Ovary (tissue), 9 donors: ENCODE results near the gene DUSP22. TPM values are rescaled to one million over a fixed set of nuclear protein-coding genes. Genes with fewer than 3 reads are reported as not detected.

Experiments used
- DNase-seq, 5 donors: peaks; one replicate each; pipeline ENCODE4 v3.0.0-alpha.2; 2019 to 2020
- H3K27ac ChIP-seq, 2 donors: fragments of 200-600 bp; one replicate each; pipeline versions ENCODE4 v1.5.1 to v1.8.0; 2019 to 2022
- H3K27me3 ChIP-seq: fragments of 200-600 bp; one replicate; pipeline ENCODE4 v1.8.0; 2022
- H3K36me3 ChIP-seq: fragments of 200-600 bp; sonication (generic); one replicate; pipeline ENCODE4 v1.5.1; 2019
- H3K4me1 ChIP-seq: one replicate; pipeline ENCODE4 v1.8.1; 2013; ENCODE audit warnings: mild to moderate bottlenecking, moderate library complexity; ENCODE audit not compliant: insufficient read depth
- H3K4me3 ChIP-seq: fragments of 200-600 bp; sonication (generic); one replicate; pipeline ENCODE4 v1.5.1; 2017
- H3K9me3 ChIP-seq, 2 donors: fragments of 200-600 bp in 1 of 2; sonication (generic) in 1 of 2; one replicate each; pipeline versions ENCODE4 v1.5.1 to v1.8.1; 2013 to 2019; ENCODE audit warnings: mild to moderate bottlenecking in 1 of 2, moderate library complexity in 1 of 2
- EP300 ChIP-seq: sonication (generic); formaldehyde crosslinking; IDR thresholded peaks from one replicate; pipeline ENCODE4 v1.6.1; 2017; ENCODE audit warnings: antibody characterized with exemption
- POLR2A ChIP-seq: fragments of 450-650 bp; IDR thresholded peaks from one replicate; pipeline ENCODE4 v1.6.1; 2017; ENCODE audit warnings: antibody characterized with exemption, mild to moderate bottlenecking, moderate library complexity
- WGBS, 3 donors: extraction: QIAGEN DNeasy Blood & Tissue Kit in 1 of 3; methylation state at CpG; one replicate each; pipeline versions ENCODE4 v1.1.5 to v1.1.7; 2013 to 2017; 5-methylcytosine and 5-hydroxymethylcytosine counted together
- intact Hi-C, 4 donors: fragments of 100-400 bp; cut with DNase I; formaldehyde crosslinking; loops; one replicate each; pipeline versions ENCODE4 v1.11.0 to v1.15.1; 2022 to 2023
- polyA plus RNA-seq, 2 donors: library from polyadenylated mRNA; stranded (reverse); fragments of 200-250 nt in 1 of 2; fragments of 350-450 nt in 1 of 2; fragmentation: Illumina TruSeq in 1 of 2; extraction: RNeasy Lipid Tissue Mini Kit (QIAGEN cat#74804) in 1 of 2; gene quantifications; one replicate each; pipeline ENCODE4 v1.2.3, GENCODE V29; 2013 to 2014
- total RNA-seq, 7 donors: library from RNA; depleted of rRNA in 2 of 7; stranded (reverse); fragments of >200 nt in 2 of 7; fragmentation: NEBNext Ultra II Directional in 3 of 7; extraction: Animal tissue kit (Norgen Biotek cat#: 25700) in 3 of 7; gene quantifications; one replicate each; pipeline versions ENCODE4 v1.1.0 to v1.2.4, GENCODE V29; 2016 to 2023
- TF ChIP-seq, protein P1 (sequence below), 3 donors: fragments of 450-650 bp in 2 of 3; fragments of 200-600 bp in 1 of 3; IDR thresholded peaks; one replicate each; pipeline versions ENCODE4 v1.5.1 to v1.8.0; 2016 to 2022; ENCODE audit warnings: antibody characterized with exemption in 3 of 3, mild to moderate bottlenecking in 1 of 3
- donor health status: DM: no; HTN: no; CAD: no; lungs with moderate emphysema.
- donor health status: DM: no; HTN: no; CAD: no.
- donor health status: Bipolar disorder and iron deficiency.
- donor health status: DM: yes; HTN: yes; CAD: no.
- donor health status: DM: no; HTN: no; CAD: no.
- donor health status: DM: yes; HTN: yes; CAD: no.

DUSP22 gene
- total and polyA plus RNA-seq, 9 donors = 24.7 to 35.0 (median 29.3) TPM

DNA sequence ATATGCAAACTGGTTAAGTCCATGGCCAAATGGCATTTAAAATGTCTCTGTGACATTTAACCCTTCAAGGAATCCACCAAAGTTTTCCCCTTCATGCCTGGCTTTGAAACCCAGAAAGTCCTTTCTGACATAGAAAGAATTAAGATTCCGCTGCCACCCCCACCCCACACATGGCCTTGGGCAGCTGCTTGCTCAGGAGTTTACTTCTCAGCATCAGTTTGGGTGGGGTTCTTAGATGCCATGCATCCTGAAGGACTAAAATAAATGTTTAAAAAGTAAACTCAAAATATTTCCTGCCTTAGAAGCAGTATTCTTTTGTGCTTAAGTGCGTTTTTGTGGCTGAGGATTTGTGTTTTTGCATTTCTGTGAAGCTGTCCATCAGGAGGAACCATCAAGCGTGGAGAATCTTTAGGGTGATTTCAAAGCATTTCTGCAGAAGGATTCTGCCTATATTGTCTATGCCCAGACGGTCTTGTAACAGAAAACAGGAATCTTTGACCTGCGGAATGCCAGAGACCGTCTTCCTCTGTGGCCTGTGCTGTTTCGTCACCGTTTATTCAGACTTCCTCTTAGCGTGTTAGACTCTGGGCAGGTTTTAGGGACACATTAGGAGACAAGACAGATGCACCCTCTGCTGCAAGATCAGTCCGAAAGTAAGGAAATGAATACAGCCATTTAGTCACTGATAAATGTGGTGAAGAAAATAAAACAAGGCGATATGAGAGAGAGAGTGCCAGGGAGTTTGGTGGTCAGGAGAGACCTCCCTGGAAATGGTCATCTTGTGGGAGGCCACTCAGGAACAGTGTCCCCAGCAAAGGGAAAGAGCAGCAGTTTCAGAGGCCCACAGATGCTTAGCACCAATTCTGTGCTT lies 6.2 kb downstream of the DUSP22 start:
- DNase-seq = no peak
- Histone ChIP-seq H3K27ac (no peak overlapping the region), H3K4me1 (no peaks in the 10 kb centered on the region), H3K27me3 (no peaks in the 10 kb centered on the region), H3K4me3 (no peak overlapping the region), H3K9me3 (no peaks in the 10 kb centered on the region), H3K36me3 (no peaks in the 10 kb centered on the region)
- intact Hi-C loops = no loop called here
- WGBS, 3 donors = 66 to 74% (median 72%) methylated on average over 11 of the region's 11 CpGs
- TF ChIP-seq EP300 (no peak), POLR2A (no peak)
- TF ChIP-seq, protein P1, sequence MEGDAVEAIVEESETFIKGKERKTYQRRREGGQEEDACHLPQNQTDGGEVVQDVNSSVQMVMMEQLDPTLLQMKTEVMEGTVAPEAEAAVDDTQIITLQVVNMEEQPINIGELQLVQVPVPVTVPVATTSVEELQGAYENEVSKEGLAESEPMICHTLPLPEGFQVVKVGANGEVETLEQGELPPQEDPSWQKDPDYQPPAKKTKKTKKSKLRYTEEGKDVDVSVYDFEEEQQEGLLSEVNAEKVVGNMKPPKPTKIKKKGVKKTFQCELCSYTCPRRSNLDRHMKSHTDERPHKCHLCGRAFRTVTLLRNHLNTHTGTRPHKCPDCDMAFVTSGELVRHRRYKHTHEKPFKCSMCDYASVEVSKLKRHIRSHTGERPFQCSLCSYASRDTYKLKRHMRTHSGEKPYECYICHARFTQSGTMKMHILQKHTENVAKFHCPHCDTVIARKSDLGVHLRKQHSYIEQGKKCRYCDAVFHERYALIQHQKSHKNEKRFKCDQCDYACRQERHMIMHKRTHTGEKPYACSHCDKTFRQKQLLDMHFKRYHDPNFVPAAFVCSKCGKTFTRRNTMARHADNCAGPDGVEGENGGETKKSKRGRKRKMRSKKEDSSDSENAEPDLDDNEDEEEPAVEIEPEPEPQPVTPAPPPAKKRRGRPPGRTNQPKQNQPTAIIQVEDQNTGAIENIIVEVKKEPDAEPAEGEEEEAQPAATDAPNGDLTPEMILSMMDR (IDR thresholded peaks at IDR 0.05) = no peak

DNA sequence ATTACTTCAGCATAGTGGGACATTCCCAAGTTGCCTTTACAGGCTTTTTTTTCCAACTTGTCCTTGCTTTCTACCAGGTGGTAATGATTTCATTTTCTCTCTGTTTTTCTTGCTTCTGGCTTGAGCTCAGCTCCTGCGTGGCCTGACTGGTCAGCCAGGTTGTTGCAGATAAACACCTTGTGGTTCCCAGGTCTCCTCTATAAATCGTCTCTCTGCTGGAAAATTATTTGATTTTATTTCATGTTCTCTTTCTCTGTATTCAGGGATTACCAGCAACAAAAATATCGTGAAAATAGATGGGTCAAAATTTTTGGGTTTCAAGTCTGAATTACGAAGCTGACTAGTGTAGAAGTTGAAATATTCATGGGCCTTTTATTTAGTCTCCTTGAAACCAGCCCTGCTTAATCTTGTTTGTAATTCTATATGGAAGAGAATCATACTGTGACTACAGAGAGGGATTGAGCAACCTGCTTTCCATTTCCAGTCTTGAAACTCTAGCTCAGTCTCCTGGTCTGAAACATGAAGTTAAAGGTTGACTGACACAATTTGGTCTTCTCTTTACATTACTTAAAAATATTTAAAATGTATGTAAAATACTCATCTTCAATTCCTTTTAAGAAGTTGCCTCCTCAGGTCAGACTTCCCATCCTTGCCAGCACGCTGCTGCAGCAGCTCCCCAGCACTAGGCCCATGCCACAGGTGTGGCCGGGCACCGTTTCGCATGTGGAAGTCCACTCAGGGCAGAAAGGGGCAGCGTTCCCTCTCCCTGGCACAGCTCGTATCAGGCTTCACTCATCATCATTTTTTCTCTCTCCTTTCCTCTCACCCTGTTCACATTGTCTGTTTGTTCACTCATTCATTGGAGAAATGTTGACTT lies 7.1 kb downstream of the DUSP22 start:
- intact Hi-C loops = no loop called here
- Histone ChIP-seq H3K4me3 (no peak overlapping the region), H3K9me3 (no peaks in the 10 kb centered on the region), H3K36me3 (no peaks in the 10 kb centered on the region), H3K4me1 (no peaks in the 10 kb centered on the region), H3K27me3 (no peaks in the 10 kb centered on the region), H3K27ac (no peak overlapping the region)
- TF ChIP-seq, protein P1 (IDR thresholded peaks at IDR 0.05) = no peak
- TF ChIP-seq EP300 = no peak
- TF ChIP-seq POLR2A = no peak
- WGBS, 3 donors = 68 to 71% (median 68%) methylated on average over 10 of the region's 10 CpGs
- DNase-seq = no peak

DNA sequence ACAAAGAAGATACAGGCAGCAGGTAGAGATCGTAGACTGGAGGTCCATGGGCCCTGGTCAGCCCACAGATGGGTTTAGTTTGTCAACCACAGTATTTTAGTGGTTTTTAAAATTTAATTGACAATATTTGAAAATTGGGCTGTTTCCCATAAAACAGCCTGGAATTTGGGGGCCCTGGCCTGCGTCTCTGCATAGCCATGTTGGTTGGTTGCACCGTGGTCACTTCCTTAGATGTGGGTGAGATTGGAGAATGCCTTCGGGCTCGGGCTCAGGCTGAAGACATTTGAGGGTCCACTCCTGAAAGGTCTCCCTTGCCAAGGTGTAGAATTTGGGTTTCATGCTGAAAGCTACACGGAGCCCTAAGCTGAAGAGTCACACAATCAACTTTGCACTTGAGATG lies 7.7 kb downstream of the DUSP22 start:
- no peaks in the 10 kb centered on the region for H3K36me3 ChIP-seq
- H3K27me3 ChIP-seq = no peaks in the 10 kb centered on the region
- H3K27ac ChIP-seq = no peak overlapping the region
- TF ChIP-seq POLR2A = no peak
- TF ChIP-seq, protein P1 (IDR thresholded peaks at IDR 0.05) = no peak
- no peak for TF ChIP-seq EP300
- intact Hi-C loops = no loop called here
- H3K9me3 ChIP-seq = no peaks in the 10 kb centered on the region
- no peaks in the 10 kb centered on the region for H3K4me1 ChIP-seq
- DNase-seq = no peak
- H3K4me3 ChIP-seq = no peak overlapping the region
- 79 to 87% (median 85%) methylated on average over 6 of the region's 6 CpGs for WGBS, 3 donors

DNA sequence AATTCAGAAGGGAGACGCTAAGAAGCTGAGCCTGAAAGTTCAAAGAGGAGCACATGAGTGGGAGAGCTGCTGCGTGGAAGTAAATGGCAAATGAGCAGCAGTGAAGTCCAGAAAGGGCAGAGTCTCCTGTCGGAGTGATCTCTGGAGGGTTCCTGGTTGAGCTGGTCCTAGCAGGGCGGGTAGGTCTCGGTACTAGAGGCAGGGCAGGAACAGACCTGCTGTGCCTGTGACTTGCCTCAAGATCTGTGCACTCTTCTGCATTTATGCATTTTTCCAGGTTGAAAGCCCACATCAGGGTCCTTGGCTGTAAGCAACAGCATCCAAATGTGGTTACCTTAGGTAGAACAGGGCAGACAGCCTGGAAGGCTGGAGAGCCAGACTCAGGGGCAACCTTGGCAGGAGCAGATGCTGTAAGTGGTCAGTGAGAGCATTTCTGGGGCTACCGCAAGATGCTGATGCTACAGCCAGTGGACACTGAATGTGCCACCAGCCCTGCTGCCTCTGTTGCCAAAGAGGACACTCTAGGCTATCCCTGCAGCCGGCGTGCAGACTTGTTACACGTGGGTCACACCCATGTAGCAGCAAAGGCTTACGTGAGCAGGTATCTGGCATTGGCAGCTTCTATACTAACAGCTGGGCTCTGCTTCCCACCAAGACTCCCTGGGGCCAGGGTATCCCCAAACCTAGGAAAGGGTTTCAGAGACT lies 8.4 kb downstream of the DUSP22 start:
- Histone ChIP-seq H3K36me3 (no peaks in the 10 kb centered on the region), H3K9me3 (no peaks in the 10 kb centered on the region), H3K27ac (no peak overlapping the region), H3K4me1 (no peaks in the 10 kb centered on the region), H3K4me3 (no peak overlapping the region), H3K27me3 (no peaks in the 10 kb centered on the region)
- intact Hi-C loops = no loop called here
- WGBS, 3 donors = 83 to 90% (median 86%) methylated on average over 10 of the region's 10 CpGs
- DNase-seq = no peak
- TF ChIP-seq POLR2A (no peak), EP300 (no peak)
- TF ChIP-seq, protein P1 (IDR thresholded peaks at IDR 0.05) = no peak
